WTC11 (cell line): ENCODE measurements around the gene EHMT1. TPM values are rescaled to one million over a fixed set of nuclear protein-coding genes. Genes with fewer than 3 reads are reported as not detected.
"Not testable (repeated sequence)": the region's sequence is repeated elsewhere in the genome, so short reads cannot be mapped to it uniquely, and the experiment has no call there.

Source experiments
- ATAC-seq: fragments of 200-7000 bp; cut with Tn5 transposase; 2 replicates; pipeline ENCODE4 v1.10.0; 2021; ENCODE audit warnings: mild to moderate bottlenecking, moderate library complexity
- CTCF ChIA-PET: fragments of 300-600 bp; sonication (Branson Sonifier 250); formaldehyde crosslinking; loops from one replicate; lab custom pipeline; 2021; ENCODE audit warnings: antibody characterized with exemption; lab: Charles Lee
- POLR2A ChIA-PET: fragments of 350-600 bp; sonication (Branson Sonifier 250); formaldehyde crosslinking; loops from one replicate; lab custom pipeline; 2021; ENCODE audit warnings: antibody characterized with exemption; lab: Charles Lee
- DNase-seq: peaks from one replicate; pipeline ENCODE4 v3.0.0; 2021; ENCODE audit warnings: low spot score
- H3K27ac Mint-ChIP-seq: 2 replicates; pipeline ENCODE4 v1.8.0; 2021; ENCODE audit warnings: mixed read lengths
- H3K27me3 Mint-ChIP-seq: 2 replicates; pipeline ENCODE4 v1.8.0; 2021; ENCODE audit warnings: low read depth, mild to moderate bottlenecking, moderate library complexity, mixed read lengths
- H3K36me3 Mint-ChIP-seq: 2 replicates; pipeline ENCODE4 v1.8.0; 2021; ENCODE audit warnings: mixed read lengths
- H3K4me1 Mint-ChIP-seq: 2 replicates; pipeline ENCODE4 v1.8.0; 2022; ENCODE audit warnings: mixed read lengths
- H3K4me3 Mint-ChIP-seq: 2 replicates; pipeline ENCODE4 v1.8.0; 2021; ENCODE audit warnings: mild to moderate bottlenecking, moderate library complexity, mixed read lengths
- H3K9me3 Mint-ChIP-seq: 2 replicates; pipeline ENCODE4 v1.8.0; 2021; ENCODE audit warnings: mixed read lengths
- FOXK1 ChIP-seq: sonication (generic); formaldehyde crosslinking; IDR thresholded peaks from 2 replicates; pipeline ENCODE4 v1.8.0; 2022; ENCODE audit warnings: mild to moderate bottlenecking, moderate library complexity, missing genetic modification reagents
- FOXP4 ChIP-seq: sonication (generic); formaldehyde crosslinking; IDR thresholded peaks from 2 replicates; pipeline ENCODE4 v1.8.0; 2022; ENCODE audit warnings: mild to moderate bottlenecking, missing genetic modification reagents
- JUN ChIP-seq: sonication (generic); formaldehyde crosslinking; IDR thresholded peaks from 2 replicates; pipeline ENCODE4 v1.8.0; 2023; ENCODE audit warnings: mild to moderate bottlenecking, missing genetic modification reagents
- NFE2L1 ChIP-seq: sonication (generic); formaldehyde crosslinking; IDR thresholded peaks from 2 replicates; pipeline ENCODE4 v1.8.1; 2023; ENCODE audit warnings: missing genetic modification reagents
- ZBTB43 ChIP-seq: sonication (generic); formaldehyde crosslinking; IDR thresholded peaks from 2 replicates; pipeline ENCODE4 v1.8.1; 2023; ENCODE audit warnings: mild to moderate bottlenecking, missing genetic modification reagents
- ZNF219 ChIP-seq: sonication (generic); formaldehyde crosslinking; IDR thresholded peaks from 2 replicates; pipeline ENCODE4 v1.8.0; 2023; ENCODE audit warnings: missing genetic modification reagents, mild to moderate bottlenecking, borderline replicate concordance
- ZNF232 ChIP-seq: sonication (generic); formaldehyde crosslinking; IDR thresholded peaks from 2 replicates; pipeline ENCODE4 v1.8.0; 2022; ENCODE audit warnings: mild to moderate bottlenecking, missing genetic modification reagents
- microRNA-seq: library from miRNA; unstranded; fragments of <30 nt; microRNA quantifications from one replicate; pipeline ENCODE4 v1.2.0, GENCODE V29; 2022; ENCODE audit warnings: borderline number of aligned reads
- total RNA-seq: library from RNA; stranded (reverse); gene quantifications from 3 replicates; pipeline ENCODE4 v1.2.3, GENCODE V29; 2021

The EHMT1 gene
- total RNA-seq, 1 experiment from 2014 or later = 170 TPM

- DNase-seq = peak; percentile 56
- CTCF ChIA-PET, H3K27ac Mint-ChIP-seq, H3K27me3 Mint-ChIP-seq, POLR2A ChIA-PET, H3K4me1 Mint-ChIP-seq, H3K4me3 Mint-ChIP-seq, H3K9me3 Mint-ChIP-seq: not testable (repeated sequence)
- peaks cover 11% of the 10 kb centered on the region; the same call in 1 of the 2 replicates for H3K36me3 Mint-ChIP-seq
- ATAC-seq = peak; percentile 76
- peak; percentile 38; the same call in 1 of the 2 replicates for TF ChIP-seq ZNF219 (CRISPR knock-in tag)
- TF ChIP-seq NFE2L1 (CRISPR knock-in tag) = 0 out of 2 replicates have a peak, but pooled peaks have one; percentile 20
- 0 out of 2 replicates have a peak, but pooled peaks have one; percentile 35 for TF ChIP-seq ZBTB43
- TF ChIP-seq ZNF232 (CRISPR knock-in tag) = 0 out of 2 replicates have a peak, but pooled peaks have one; percentile 54
- TF ChIP-seq JUN = 0 out of 2 replicates have a peak, but pooled peaks have one; percentile 46
- TF ChIP-seq FOXP4 (CRISPR knock-in tag) = peak; percentile 42; the same call in 1 of the 2 replicates
- 0 out of 2 replicates have a peak, but pooled peaks have one; percentile 35 for TF ChIP-seq FOXK1 (CRISPR knock-in tag)
Measured at GRCh38 chr9:137884547-137884946, 265.7 kb downstream of the EHMT1 start.

GRCh38 chr9:137885121-137885520, 266.3 kb downstream of the EHMT1 start:
- DNase-seq, H3K27me3 Mint-ChIP-seq, H3K4me3 Mint-ChIP-seq, POLR2A ChIA-PET, H3K27ac Mint-ChIP-seq, ATAC-seq, H3K36me3 Mint-ChIP-seq, H3K4me1 Mint-ChIP-seq, CTCF ChIA-PET, H3K9me3 Mint-ChIP-seq: not testable (repeated sequence)

Small RNA genes within 50 kb of the gene (microRNA-seq; reads per million reads assigned to microRNA genes)
- gene MIR602 = not detected

Other genes starting within 250 kb of the EHMT1 start
- gene EXD3, start 195.8 kb upstream of the EHMT1 start, total RNA-seq = 20.4 to 23.1 TPM (median 21.2 TPM) in 3 replicates
- 2.9 to 5.9 TPM (median 4.8 TPM) in 3 replicates for gene NOXA1, start 195.6 kb upstream of the EHMT1 start, total RNA-seq
- gene ENTPD8, start 177.6 kb upstream of the EHMT1 start, total RNA-seq = 2.0 to 2.5 TPM (median 2.3 TPM) in 3 replicates
- 61.6 to 63.7 TPM (median 61.9 TPM) in 3 replicates for gene NSMF, start 159.7 kb upstream of the EHMT1 start, total RNA-seq
- 1.3 to 1.6 TPM (median 1.6 TPM) in 3 replicates for gene PNPLA7, start 68.6 kb upstream of the EHMT1 start, total RNA-seq
- 70.1 to 79.4 TPM (median 74.8 TPM) in 3 replicates for gene MRPL41, start 67.1 kb upstream of the EHMT1 start, total RNA-seq
- gene DPH7, start 40.1 kb upstream of the EHMT1 start, total RNA-seq = 40.3 to 43.9 TPM (median 40.5 TPM) in 3 replicates
- 61.9 to 77.9 TPM (median 63.8 TPM) in 3 replicates for gene ZMYND19, start 28.5 kb upstream of the EHMT1 start, total RNA-seq
- gene ARRDC1, start 13.3 kb upstream of the EHMT1 start, total RNA-seq = 41.2 to 48.3 TPM (median 41.3 TPM) in 3 replicates